CD4-positive, alpha-beta T cell treated with Interleukin-12 subunit alpha and Interleukin-12 subunit beta, for 1 hour (primary cell): ENCODE measurements around the gene ZNF248.
"Not testable (repeated sequence)": the region's sequence is repeated elsewhere in the genome, so short reads cannot be mapped to it uniquely, and the experiment has no call there.

Experiments
- DNase-seq: peaks from one replicate; pipeline ENCODE4 v3.0.0-alpha.2; 2020

Gene ZNF248

GRCh38 chr10:37857287-37858211 lies at the start of gene ZNF248:
TSS of gene ZNF248 (minus strand) at chr10:37857610. CDS start at chr10:37856310, 1,300 bp downstream.
- DNase-seq: peak; percentile 95

- DNase-seq: no peak
Measured at GRCh38 chr10:37906382-37906781, 49.0 kb upstream of the ZNF248 start.

GRCh38 chr10:37896436-37896835 lies 39.0 kb upstream of the ZNF248 start:
- no peak for DNase-seq

- DNase-seq: no peak
Measured at GRCh38 chr10:37895674-37896073, 38.3 kb upstream of the ZNF248 start.

GRCh38 chr10:37885850-37886249 lies 28.4 kb upstream of the ZNF248 start:
- DNase-seq: no peak

GRCh38 chr10:37872955-37873354 lies 15.5 kb upstream of the ZNF248 start:
- no peak for DNase-seq

- DNase-seq: no peak
Measured at GRCh38 chr10:37872283-37872682, 14.9 kb upstream of the ZNF248 start.

- DNase-seq: no peak
Measured at GRCh38 chr10:37871568-37872251, 14.3 kb upstream of the ZNF248 start.

GRCh38 chr10:37871143-37871542 lies 13.7 kb upstream of the ZNF248 start:
- no peak for DNase-seq

- DNase-seq: no peak
Measured at GRCh38 chr10:37868796-37869195, 11.4 kb upstream of the ZNF248 start.

GRCh38 chr10:37865957-37866803 lies 8.8 kb upstream of the ZNF248 start:
- no peak for DNase-seq

GRCh38 chr10:37865264-37865663 lies 7.9 kb upstream of the ZNF248 start:
- no peak for DNase-seq

- DNase-seq: peak; percentile 5
Measured at GRCh38 chr10:37860494-37861190, 3.2 kb upstream of the ZNF248 start.

- DNase-seq: not testable (repeated sequence)
Measured at GRCh38 chr10:37859270-37859669, 1.9 kb upstream of the ZNF248 start.

- peak; percentile 34 for DNase-seq
Measured at GRCh38 chr10:37856881-37857286, 526 bp downstream of the ZNF248 start.

GRCh38 chr10:37855636-37856035 lies 1.8 kb downstream of the ZNF248 start:
- no peak for DNase-seq

GRCh38 chr10:37854626-37855025 lies 2.8 kb downstream of the ZNF248 start:
- no peak for DNase-seq

- no peak for DNase-seq
Measured at GRCh38 chr10:37844644-37845043, 12.8 kb downstream of the ZNF248 start.

- DNase-seq: no peak
Measured at GRCh38 chr10:37839243-37839642, 18.2 kb downstream of the ZNF248 start.

GRCh38 chr10:37831495-37832333 lies 25.7 kb downstream of the ZNF248 start:
- DNase-seq: no peak

- no peak for DNase-seq
Measured at GRCh38 chr10:37826806-37827205, 30.6 kb downstream of the ZNF248 start.

- no peak for DNase-seq
Measured at GRCh38 chr10:37821237-37821636, 36.2 kb downstream of the ZNF248 start.
